SK-N-SH treated with all-trans-retinoic acid at 6 μM for 48 hours (cell line): ENCODE data around the gene FAM237B.

ENCODE experiments used
- ATAC-seq: fragments of 200-7000 bp; cut with Tn5 transposase; 3 replicates; pipeline ENCODE4 v1.9.1; 2020; ENCODE audit warnings: mild to moderate bottlenecking, moderate library complexity
- ARNTL ChIP-seq: fragments of 450-650 bp; formaldehyde crosslinking; IDR thresholded peaks from 2 replicates; pipeline ENCODE4 v1.5.0; 2020; ENCODE audit warnings: low read depth, mild to moderate bottlenecking, moderate library complexity, borderline replicate concordance
- BACH2 ChIP-seq: fragments of 250-450 bp; sonication (Bioruptor Pico); IDR thresholded peaks from 2 replicates; pipeline ENCODE4 v1.9.0; 2021; ENCODE audit warnings: mild to moderate bottlenecking, borderline replicate concordance
- CREB5 ChIP-seq: fragments of 250-450 bp; sonication (Bioruptor Pico); IDR thresholded peaks from 2 replicates; pipeline ENCODE4 v1.5.1; 2020; ENCODE audit warnings: low read depth, mild to moderate bottlenecking, moderate library complexity
- CSDC2 ChIP-seq: fragments of 250-450 bp; sonication (Bioruptor Pico); IDR thresholded peaks from 2 replicates; pipeline ENCODE4 v1.5.0; 2020; ENCODE audit warnings: mild to moderate bottlenecking, moderate library complexity
- CSRNP3 ChIP-seq: fragments of 250-450 bp; sonication (Bioruptor Pico); IDR thresholded peaks from 2 replicates; pipeline ENCODE4 v1.5.1; 2021; ENCODE audit warnings: mild to moderate bottlenecking, moderate library complexity
- ESRRG ChIP-seq: fragments of 250-450 bp; sonication (Bioruptor Pico); IDR thresholded peaks from 2 replicates; pipeline ENCODE4 v1.6.1; 2021; ENCODE audit warnings: mild to moderate bottlenecking
- GLIS3 ChIP-seq: fragments of 250-450 bp; sonication (Bioruptor Pico); IDR thresholded peaks from 2 replicates; pipeline ENCODE4 v1.5.0; 2020; ENCODE audit warnings: mild to moderate bottlenecking, moderate library complexity
- ISL1 ChIP-seq: fragments of 250-450 bp; sonication (Bioruptor Pico); IDR thresholded peaks from 2 replicates; pipeline ENCODE4 v2.1.2; 2022; ENCODE audit warnings: mild to moderate bottlenecking, moderate library complexity
- OSR1 ChIP-seq: fragments of 250-450 bp; sonication (Bioruptor Pico); IDR thresholded peaks from 2 replicates; pipeline ENCODE4 v1.8.0; 2022; ENCODE audit warnings: moderate library complexity, mild to moderate bottlenecking, inconsistent platforms
- PATZ1 ChIP-seq: fragments of 250-450 bp; sonication (Bioruptor Pico); IDR thresholded peaks from 2 replicates; pipeline ENCODE4 v1.8.0; 2020; ENCODE audit warnings: mild to moderate bottlenecking, moderate library complexity, borderline replicate concordance
- POU6F1 ChIP-seq: fragments of 250-450 bp; sonication (Bioruptor Pico); IDR thresholded peaks from 2 replicates; pipeline ENCODE4 v1.8.0; 2021; ENCODE audit warnings: low read depth, mild to moderate bottlenecking, moderate library complexity, borderline replicate concordance
- PPARA ChIP-seq: fragments of 250-450 bp; sonication (Bioruptor Pico); IDR thresholded peaks from 2 replicates; pipeline ENCODE4 v1.5.0; 2020; ENCODE audit warnings: mild to moderate bottlenecking, borderline replicate concordance
- RARB ChIP-seq: fragments of 250-450 bp; sonication (Bioruptor Pico); IDR thresholded peaks from 2 replicates; pipeline ENCODE4 v1.8.0; 2021; ENCODE audit warnings: mild to moderate bottlenecking, moderate library complexity
- SNAI2 ChIP-seq: fragments of 250-450 bp; sonication (Bioruptor Pico); IDR thresholded peaks from 2 replicates; pipeline ENCODE4 v1.5.0; 2020; ENCODE audit warnings: mild to moderate bottlenecking, moderate library complexity
- TCF4 ChIP-seq: fragments of 250-450 bp; sonication (Bioruptor Pico); IDR thresholded peaks from 2 replicates; pipeline ENCODE4 v1.8.0; 2021; ENCODE audit warnings: mild to moderate bottlenecking, moderate library complexity, borderline replicate concordance
- TOX ChIP-seq: fragments of 250-450 bp; sonication (Bioruptor Pico); IDR thresholded peaks from 2 replicates; pipeline ENCODE4 v1.8.0; 2021; ENCODE audit warnings: mild to moderate bottlenecking, moderate library complexity, borderline replicate concordance
- TSHZ2 ChIP-seq: fragments of 250-450 bp; sonication (Bioruptor Pico); IDR thresholded peaks from 2 replicates; pipeline ENCODE4 v1.5.0; 2020; ENCODE audit warnings: mild to moderate bottlenecking, moderate library complexity
- ZC3H10 ChIP-seq: fragments of 250-450 bp; sonication (Bioruptor Pico); IDR thresholded peaks from 2 replicates; pipeline ENCODE4 v1.5.1; 2021; ENCODE audit warnings: mild to moderate bottlenecking, moderate library complexity
- ZFP3 ChIP-seq: fragments of 250-450 bp; sonication (Bioruptor Pico); IDR thresholded peaks from 2 replicates; pipeline ENCODE4 v1.5.0; 2020; ENCODE audit warnings: mild to moderate bottlenecking, moderate library complexity
- ZNF8 ChIP-seq: fragments of 450-650 bp; formaldehyde crosslinking; IDR thresholded peaks from 2 replicates; pipeline ENCODE4 v1.5.0; 2020; ENCODE audit warnings: mild to moderate bottlenecking, moderate library complexity

FAM237B gene

GRCh38 chr7:90271753-90272152, 49.4 kb downstream of the FAM237B start:
- peak; percentile 95 for ATAC-seq

GRCh38 chr7:90270431-90271178, 50.5 kb downstream of the FAM237B start:
- TF ChIP-seq OSR1 (CRISPR knock-in tag) (no peak), TSHZ2 (CRISPR knock-in tag) (no peak), ISL1 (no peak), POU6F1 (CRISPR knock-in tag) (no peak), GLIS3 (CRISPR knock-in tag) (no peak), TOX (no peak), ARNTL (CRISPR knock-in tag) (no peak), PPARA (no peak), CSDC2 (no peak), TCF4 (CRISPR knock-in tag) (no peak), RARB (CRISPR knock-in tag) (no peak), ZNF8 (CRISPR knock-in tag) (no peak), BACH2 (no peak), ZC3H10 (CRISPR knock-in tag) (no peak), CREB5 (no peak), SNAI2 (CRISPR knock-in tag) (no peak)
- no peak for ATAC-seq

More at GRCh38 chr7:90271753-90272152, 49.4 kb downstream of the FAM237B start:
- TF ChIP-seq SNAI2 (CRISPR knock-in tag) (no peak), TOX (peak; percentile 95), CREB5 (no peak)

GRCh38 chr7:90269163-90269562, 51.9 kb downstream of the FAM237B start:
- ATAC-seq = no peak
- TF ChIP-seq PATZ1 (CRISPR knock-in tag) (no peak), ZC3H10 (CRISPR knock-in tag) (no peak), POU6F1 (CRISPR knock-in tag) (no peak), ZFP3 (CRISPR knock-in tag) (no peak), ISL1 (no peak), CREB5 (no peak), TOX (no peak), TCF4 (CRISPR knock-in tag) (no peak), CSRNP3 (no peak), ESRRG (CRISPR knock-in tag) (no peak), BACH2 (no peak), ZNF8 (CRISPR knock-in tag) (no peak), CSDC2 (no peak), GLIS3 (CRISPR knock-in tag) (no peak), OSR1 (CRISPR knock-in tag) (no peak)
